HG03571 (cell line): Measurements from ENCODE around the gene MYL12A.

Experiments used
- ATAC-seq: cut with Tn5 transposase; IDR thresholded peaks from one replicate; pipeline ENCODE4 v1.9.1; 2021; ENCODE audit not compliant: unreplicated experiment

MYL12A gene

DNA sequence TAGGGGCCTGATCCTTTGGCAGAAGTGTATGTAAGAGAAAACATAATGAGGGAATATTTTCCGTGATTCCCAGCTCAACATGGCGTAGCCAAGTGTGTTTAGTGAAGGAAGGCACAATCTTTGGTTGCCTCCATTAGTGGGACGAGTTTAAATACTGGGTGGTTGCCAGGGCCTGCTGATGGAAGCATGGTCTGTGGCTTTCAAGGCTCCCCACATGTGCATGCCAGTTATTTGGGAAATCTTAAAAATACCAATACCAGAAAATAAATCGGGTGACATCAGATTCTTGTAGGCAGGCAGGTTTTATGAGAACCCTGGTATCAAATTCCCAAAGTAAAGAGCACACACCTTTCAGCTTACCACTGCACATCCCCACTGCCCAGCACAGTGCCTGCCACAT, 7.1 kb downstream of the MYL12A start:
- ATAC-seq: no peak

DNA sequence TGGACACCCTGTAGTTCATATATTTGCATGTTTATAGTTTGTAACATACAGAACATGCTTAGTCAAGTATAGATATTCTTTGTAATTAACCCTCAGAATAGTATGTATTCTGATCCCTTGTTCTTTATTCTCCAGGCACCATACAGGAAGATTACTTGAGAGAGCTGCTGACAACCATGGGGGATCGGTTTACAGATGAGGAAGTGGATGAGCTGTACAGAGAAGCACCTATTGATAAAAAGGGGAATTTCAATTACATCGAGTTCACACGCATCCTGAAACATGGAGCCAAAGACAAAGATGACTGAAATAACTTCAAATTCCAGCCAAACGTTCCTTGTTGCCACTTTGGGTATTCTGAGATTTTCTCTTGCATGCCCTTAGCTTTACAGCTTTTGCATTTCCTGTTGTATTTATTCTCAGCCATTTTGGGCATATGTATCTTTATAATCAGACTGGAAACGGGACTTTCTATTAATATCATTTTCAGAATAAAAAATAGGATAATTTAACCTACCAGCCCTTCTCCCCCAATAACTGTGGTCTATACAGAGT, 8.1 kb downstream of the MYL12A start:
- no peak for ATAC-seq

DNA sequence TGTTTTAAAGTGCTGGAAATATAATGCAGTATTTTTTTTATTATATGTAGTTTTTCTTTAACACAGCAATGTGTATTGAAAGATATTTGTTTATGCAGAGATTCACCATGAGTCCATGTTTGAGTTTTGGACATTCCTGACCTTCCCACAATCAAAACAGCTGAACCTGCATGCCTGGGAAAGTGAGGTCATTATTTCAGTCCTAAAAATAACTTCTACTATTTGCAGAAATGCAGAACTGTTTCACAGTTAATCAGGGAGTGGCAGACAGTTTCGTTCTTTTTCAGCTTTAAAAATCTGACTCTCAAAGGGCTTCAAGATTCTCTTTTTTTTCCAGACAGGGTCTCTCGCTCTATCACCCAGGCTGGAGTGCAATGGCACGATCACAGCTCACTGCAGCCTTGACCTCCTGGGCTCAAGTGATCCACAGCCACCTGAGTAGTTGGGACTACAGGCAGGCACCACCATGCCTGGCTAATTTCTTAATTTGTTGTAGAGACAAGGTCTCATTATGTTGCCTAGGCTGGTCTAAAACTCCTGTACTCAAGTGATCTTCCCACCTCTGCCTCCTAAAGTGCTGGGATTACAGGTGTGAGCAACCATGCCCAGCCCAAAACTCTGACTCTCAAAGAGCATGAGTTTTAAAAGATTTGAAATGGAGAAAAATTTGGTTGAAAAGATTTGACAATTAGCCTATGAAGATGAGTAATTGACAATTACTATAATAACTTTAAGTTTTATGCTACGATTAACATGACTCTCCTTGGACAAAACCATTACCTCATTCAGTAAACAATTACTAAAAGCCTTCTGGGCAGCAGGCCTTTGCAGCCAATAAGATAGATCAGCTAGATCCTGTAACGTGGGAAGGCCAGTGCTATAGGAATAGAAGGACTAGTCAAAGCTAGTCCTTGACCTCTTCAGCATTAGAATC, 9.4 kb downstream of the MYL12A start:
- ATAC-seq: no peak

DNA sequence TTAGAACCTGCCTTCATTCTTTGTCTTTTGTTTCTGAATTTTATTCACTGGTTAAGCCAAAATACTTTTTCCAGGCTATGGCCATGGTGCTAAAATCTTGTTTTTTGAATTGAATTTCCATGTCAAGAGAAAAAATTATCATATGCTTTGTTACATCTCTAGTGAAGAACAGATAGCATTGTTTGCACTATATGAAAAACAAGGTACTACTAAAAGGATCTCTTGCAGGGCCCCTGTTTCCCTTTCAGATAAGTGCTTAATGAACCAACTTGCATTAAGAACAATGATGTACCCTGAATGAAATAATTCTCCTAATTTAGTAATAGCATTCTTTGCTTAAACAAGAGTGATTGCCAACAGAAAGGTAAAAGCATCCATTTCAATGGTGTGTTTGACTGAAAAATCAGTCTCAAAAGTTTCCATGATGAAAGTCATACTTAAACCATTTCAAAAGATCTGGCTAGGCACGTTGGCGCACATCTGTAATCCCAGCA, 10.1 kb downstream of the MYL12A start:
- no peak for ATAC-seq

DNA sequence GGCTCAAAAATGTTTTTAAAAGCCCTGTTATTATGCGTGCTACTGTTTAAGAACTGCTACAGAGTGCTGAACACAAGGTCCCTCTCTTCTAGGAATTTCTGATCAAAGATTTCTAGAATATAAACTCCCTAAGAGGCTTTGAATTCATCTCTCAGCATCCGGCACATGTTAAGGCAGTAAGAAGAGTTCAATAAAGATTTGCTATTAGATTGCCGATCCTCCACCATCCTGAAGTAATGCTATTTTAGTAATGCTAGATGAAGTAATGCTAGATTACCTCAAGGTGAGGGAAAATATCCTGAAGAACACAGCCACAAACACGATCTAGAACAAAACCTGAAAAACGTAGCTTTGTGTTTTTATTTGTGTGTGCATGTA, 13.4 kb downstream of the MYL12A start:
- ATAC-seq: no peak

DNA sequence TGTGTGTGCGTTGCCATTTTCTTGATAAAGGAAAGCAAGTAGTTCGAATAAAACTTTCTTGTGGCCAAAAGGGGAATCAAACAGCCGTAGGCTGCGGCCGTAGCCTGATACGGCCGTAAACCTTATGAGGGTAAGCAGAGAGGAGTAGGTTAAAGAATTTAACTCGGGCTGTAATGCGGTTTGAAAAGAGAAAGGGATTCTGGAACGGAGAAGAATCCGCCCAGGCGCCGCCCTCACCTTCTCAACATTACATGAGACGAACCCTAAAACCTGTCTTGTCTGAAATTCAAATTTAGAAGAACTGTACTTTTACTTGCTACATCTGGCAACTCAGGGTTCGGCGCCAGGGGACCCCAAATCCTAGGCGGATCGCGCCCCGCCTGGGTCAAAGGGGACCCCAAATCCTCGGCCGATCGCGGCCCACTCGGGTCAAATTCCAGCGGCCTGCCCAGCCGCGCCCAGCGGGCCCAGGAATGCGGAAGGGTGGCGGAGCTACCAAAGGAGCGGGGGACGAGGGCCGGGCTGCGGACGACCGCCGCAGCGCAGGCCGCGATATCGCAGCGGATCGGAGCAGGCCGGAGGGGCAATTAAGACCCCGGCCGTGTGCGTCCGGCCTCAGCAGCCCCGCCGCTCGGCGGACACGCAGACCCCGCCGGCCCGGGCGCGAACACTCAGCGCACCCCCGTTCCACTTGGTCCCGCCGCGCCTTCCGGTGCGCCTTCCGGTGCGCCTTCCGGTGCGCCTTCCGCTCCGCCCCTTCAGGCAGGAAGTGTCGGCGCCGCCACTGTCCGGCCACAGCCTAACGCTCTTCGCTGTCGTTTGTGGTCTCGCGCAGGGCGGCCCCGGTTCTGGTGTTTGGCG, 14.0 kb downstream of the MYL12A start, which contains the start of gene MYL12B:
TSS of gene MYL12B (plus strand) at position 761 of the 861 bp plus-strand sequence. CDS start 10,766 bp downstream, outside the sequence.
- ATAC-seq: peak; percentile 79

DNA sequence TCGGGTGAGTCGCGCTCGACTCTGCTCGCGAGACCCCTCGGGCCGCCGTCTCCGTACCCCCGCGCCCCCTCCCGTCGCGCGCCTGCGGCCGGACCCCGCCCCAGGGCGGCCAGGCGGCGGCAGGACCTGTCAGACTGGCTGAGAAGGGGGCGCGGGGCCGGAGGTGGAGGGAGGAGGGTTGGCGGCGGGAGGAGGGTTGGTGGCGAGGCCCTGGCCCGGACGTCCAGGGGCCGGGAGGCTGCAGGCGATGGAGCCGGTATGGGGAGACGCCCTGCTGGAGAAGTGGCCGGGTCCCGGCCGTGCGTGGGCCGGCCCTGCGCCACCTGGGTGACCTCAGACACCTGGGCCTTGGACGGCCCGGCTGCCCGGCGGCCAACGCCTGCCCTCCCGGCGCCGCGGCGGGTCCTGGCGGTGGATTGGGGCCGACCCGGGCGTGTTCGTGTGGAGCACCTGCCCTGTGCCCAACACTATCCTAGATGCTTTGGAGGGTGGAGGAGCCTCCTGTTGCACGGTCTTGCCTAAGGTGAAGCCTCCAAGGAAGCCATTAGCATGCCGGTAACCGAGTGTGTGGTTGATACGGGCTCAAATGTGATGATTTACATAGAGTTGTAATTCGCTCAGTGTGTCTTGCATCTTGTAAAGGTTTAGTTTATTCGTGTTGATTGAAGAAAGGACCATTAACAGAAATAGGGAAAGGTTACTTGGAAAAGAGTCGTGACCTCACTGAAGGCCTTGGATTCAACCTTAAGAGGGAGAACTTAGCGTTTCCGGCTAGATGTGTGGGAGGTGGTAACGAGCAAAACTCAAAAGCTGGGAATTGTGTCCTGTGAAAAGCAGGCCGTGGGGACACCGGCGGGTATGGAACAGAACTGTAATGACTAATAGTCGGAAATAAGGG, 14.9 kb downstream of the MYL12A start:
- peak; percentile 15 for ATAC-seq

DNA sequence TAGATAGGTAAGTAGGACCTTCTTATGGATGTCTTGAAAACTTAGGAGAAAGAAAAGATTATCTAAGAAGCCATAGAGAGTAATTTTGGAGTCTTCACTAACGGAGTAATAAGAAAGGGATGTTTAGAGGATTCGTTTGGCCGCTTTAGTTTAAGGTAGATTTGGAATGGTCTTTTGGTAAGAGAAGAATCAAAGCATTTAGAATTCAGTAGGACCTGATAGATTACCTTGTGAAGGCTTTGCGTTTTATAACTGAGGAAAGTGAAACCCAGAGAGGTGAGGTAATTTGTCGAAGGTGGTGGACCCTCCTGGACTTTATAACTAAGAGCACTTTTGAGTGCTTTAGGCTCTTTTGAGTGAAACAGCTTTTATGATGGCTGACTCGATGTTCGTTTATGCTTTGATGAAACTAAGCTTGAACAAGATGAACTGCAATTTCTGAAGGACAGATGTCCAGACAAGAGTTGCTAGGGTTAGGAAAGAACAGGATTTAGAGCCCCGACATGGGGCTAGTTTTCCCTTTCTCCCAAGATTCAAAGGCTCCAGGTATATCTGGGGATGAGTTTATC, 15.6 kb downstream of the MYL12A start:
- ATAC-seq: no peak

DNA sequence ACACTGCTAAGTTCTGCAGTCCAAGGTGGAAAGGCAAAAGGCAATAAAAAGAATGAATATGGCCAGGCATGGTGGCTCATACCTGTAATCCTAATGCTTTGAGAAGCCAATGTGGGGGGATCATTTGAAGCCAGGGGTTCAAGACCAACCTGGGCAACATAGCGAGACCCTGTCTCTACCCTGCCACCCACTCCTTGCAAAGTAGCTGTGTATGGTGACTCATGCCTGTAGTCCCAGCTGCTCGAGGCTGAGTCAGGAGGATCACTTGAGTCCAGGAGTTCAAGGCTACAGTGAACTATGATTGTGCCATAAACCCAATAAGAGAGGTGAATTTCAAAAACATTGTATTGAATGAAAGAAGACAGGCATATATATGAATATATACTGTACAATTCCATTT, 16.8 kb downstream of the MYL12A start:
- no peak for ATAC-seq

DNA sequence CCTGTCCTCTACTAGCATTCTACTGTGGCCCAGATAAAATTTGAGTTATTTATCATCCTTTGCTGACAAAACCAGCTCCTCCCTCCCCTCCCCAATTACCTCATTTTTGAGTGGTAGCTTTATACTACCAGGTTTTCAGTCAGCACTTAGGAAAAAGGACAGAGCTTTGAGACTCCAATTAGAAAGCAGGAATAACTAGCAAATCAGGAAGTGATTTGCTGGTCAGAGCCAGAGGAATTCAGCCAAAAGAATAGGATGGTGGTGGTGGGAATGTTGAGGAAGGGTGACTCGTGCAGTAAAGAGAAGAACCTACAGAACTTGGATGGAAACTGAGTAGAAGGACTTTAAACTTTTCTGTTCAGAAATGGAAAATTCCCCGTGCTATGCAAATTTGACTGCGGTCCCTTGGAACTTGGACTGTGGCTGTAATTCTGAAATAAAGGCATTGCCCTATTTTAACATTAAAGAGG, 18.0 kb downstream of the MYL12A start:
- ATAC-seq: no peak

DNA sequence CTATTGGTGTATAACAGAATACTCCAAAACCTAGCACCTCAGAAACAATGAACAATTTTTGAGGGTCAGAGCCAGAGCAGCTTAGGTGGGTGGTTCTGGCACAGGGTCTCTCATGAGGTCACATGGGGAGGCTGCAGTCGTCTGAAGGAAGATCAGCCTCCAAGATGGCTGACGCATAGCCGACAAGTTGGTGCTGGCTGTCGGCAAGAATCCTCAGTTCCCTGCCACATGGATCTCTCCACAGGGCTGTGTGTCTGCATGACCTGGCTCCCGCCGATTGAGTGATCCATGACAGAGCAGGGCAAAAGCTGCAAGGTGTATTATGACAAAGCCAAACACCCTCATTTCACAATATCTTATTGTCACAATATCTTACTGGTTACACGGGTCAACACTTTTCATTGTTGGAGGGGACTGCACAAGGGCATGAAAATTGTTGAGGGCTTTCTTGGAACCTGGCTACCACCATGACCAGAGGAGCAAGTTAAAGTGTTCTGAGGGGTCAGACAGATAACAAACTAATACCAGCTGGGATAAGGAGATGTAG, 18.5 kb downstream of the MYL12A start:
- ATAC-seq: no peak

DNA sequence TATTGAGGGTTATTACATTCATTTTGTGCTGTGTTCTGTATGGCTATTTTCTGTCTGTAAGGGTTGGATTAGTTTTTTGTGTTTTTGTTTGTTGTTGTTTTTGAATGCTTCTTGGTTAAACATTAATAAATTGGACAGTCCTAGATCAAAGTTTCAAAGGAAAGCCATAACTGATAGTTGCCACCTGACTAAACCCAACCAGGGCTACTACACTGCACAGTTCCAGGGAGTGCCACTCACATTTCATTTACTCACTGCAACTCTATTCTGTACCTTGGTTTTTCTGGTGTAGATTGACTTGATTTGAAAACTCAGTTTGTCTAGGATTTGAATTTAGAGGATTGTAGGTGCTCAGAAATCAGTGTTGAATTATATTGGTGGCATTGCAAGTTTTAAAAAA, 20.7 kb downstream of the MYL12A start:
- no peak for ATAC-seq

DNA sequence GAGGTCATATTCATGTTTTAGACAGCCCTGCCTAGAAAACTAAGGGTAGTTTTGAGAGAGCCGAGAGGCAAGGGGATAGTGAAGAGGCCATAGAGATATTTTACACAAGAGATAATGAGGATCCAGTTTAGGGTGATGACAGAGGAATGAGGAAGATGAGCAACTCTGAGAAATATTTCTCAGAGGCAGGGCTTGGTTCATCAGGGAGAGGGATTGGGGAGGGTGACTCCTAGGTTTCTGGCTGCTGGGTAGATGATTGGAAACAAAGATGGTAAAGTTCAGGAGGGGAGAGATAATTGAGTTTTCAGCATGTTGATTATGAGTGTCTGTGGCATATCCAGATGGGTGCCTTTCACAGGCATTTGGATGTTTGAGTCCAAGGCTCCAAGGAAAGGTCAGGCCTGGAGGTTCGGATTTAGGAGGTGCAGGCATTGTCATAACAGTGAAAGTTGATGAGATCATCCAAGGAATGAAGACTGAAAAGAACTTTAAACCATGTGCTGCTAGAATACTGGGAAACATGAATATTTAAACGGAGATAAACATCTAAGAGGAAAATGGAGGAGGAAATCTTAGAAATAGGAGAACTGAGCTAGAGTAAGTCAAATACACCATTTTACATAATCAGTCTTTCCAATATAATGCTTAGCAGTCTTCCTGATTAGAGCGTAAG, 21.8 kb downstream of the MYL12A start:
- no peak for ATAC-seq

DNA sequence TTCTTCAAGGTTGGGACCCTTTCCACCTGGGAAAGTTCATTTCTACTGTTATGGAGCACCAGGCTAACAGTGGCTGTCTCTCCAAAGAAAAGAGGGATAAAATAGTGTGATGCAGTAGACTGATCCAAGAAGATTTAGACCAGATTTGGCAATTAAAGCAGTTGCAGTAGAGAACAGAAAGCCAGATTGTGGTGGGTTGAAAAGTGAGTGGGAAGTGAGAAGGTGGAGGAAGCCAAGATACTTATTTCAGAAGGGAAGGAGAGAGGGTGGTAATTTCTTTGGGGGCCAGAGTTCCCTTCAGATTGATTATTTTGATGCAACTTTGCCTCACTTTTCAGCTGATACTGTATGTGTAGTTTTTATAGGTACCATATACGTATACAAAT, 22.3 kb downstream of the MYL12A start:
- no peak for ATAC-seq

DNA sequence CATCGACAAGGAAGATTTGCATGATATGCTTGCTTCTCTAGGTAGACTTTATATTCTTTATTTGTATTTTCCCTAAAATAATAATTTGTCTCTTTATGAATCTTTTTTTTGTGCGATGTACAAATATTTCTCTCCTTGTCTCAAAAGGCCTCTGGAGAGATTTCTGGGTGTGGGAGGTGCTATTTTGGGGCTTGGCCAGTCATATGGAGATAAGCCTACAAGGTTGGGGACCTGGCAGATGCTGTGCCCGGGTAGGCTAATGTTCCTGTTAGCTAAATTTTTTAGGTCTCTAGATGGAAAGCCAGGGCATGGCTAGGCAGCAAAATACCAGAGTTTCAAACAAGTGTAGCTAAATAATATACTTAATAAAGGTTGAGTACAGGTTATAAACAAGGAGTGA, 25.4 kb downstream of the MYL12A start:
- no peak for ATAC-seq

DNA sequence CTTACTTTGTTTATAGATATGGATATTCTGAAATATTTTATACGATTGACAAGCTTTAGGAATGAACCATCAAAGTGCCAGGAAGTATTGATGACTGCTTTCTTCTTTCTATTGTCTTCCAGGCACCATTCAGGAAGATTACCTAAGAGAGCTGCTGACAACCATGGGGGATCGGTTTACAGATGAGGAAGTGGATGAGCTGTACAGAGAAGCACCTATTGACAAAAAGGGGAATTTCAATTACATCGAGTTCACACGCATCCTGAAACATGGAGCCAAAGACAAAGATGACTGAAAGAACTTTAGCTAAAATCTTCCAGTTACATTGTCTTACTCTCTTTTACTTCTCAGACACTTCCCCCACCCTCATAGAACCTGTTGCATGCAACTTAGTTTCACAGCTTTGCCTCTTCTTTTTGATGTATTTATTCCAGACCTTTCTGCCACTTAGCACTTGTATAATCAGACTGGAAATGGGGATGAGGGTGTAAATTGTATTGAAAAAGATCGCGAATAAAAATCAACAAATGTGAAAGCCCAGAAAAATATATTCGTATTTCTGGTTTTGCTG, 30.1 kb downstream of the MYL12A start:
- peak; percentile 44 for ATAC-seq

DNA sequence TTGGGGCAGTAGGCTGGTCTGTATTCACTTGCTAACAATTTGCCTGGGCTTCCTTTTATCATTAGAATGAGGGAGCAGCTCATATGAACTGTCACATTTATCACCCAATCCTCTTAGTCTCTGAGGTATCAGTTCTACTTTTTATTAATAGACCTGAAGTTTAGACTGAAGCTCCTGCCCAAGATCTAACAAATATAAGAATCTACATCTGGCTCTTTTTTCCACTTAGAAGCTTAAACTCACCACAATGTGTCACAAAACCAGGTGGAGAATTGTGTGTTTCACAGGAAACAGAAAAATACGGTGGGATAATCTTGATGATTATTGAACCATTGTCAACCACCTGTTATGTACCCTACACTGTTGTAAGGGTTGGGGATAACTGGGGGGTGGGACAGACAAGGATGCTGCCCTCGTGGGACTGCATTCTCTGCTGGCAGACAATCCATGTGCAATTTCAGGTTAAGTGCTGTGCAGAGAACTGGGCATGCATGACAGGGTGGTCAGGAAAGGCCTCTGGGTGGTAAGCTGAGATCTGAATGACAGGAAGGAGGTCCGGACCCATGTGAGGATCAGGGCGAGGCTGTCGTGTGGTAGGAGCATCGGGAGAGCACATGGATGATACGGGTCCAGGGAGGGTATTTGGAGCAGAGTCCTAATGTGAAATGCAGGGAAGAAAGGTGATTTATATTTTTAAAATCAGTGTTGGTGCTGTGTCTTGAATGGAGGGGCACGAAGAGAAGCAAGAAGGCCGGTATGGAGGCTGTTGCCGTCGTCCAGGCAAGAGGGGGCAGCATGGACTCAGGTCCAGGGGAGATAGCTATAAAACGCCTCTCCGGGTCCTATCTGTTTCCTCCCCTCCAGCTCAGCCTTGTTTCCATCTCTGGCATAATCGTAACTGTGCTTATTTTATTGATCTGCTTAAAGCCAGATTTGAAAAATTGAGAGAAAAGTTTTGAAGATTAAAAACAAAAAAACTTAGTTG, 31.9 kb downstream of the MYL12A start:
- peak; percentile 73 for ATAC-seq
